GM13976 (cell line): Measurements from ENCODE around the gene AGXT.

Experiments
- DNase-seq: peaks from one replicate; pipeline ENCODE4 v3.0.0; 2012; ENCODE audit warnings: low spot score
- in situ Hi-C: fragments of 300-500 bp; cut with MboI; formaldehyde crosslinking; loops from one replicate; pipeline ENCODE4 v1.12.0; 2022; ENCODE audit warnings: low sequenced_read_pairs, mixed read lengths, inconsistent platforms; ENCODE audit not compliant: unreplicated experiment
- TF ChIP-seq, protein P1 (sequence below): IDR thresholded peaks from 2 replicates; pipeline ENCODE4 v1.5.1; 2012; ENCODE audit warnings: borderline replicate concordance, mild to moderate bottlenecking; ENCODE audit not compliant: insufficient read depth; ENCODE audit errors: extremely low read depth, missing control alignments, control extremely low read depth

The AGXT gene

GRCh38 chr2:240913810-240914644 lies 45.4 kb downstream of the AGXT start:
- in situ Hi-C loops: no loop called here
- TF ChIP-seq, protein P1, sequence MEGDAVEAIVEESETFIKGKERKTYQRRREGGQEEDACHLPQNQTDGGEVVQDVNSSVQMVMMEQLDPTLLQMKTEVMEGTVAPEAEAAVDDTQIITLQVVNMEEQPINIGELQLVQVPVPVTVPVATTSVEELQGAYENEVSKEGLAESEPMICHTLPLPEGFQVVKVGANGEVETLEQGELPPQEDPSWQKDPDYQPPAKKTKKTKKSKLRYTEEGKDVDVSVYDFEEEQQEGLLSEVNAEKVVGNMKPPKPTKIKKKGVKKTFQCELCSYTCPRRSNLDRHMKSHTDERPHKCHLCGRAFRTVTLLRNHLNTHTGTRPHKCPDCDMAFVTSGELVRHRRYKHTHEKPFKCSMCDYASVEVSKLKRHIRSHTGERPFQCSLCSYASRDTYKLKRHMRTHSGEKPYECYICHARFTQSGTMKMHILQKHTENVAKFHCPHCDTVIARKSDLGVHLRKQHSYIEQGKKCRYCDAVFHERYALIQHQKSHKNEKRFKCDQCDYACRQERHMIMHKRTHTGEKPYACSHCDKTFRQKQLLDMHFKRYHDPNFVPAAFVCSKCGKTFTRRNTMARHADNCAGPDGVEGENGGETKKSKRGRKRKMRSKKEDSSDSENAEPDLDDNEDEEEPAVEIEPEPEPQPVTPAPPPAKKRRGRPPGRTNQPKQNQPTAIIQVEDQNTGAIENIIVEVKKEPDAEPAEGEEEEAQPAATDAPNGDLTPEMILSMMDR: peak; percentile 78
- peak; percentile 87 for DNase-seq

- no peak for DNase-seq
- TF ChIP-seq, protein P1: no peak
- in situ Hi-C loops: no loop called here
These were observed 46.3 kb downstream of the AGXT start for GRCh38 chr2:240914645-240915525.

- in situ Hi-C loops: no loop called here
- TF ChIP-seq, protein P1: no peak
- no peak for DNase-seq
These were observed 47.1 kb downstream of the AGXT start for GRCh38 chr2:240915526-240916341.

DNA sequence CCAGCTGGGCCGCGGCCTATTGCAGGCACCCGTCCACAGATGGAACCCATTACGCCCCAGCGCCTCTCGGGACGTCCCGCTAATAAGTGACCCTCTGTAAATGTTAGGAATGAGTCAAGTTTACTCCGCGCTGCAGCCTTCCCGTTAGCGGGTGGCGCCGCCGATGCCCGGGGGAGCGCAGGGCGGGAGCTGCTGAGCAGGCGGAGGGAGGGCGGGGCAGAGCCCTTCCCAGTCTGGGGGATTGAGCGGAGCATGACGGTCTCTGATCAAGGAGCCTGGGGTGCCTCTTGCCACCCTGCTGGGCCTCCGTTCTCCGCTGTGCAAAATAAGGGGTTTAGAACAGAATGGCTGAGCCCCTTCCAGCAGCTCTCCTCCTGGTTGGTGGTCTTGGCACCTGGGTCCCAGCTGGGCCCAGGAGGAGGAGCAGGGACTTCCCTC lies 48.0 kb downstream of the AGXT start:
- TF ChIP-seq, protein P1: no peak
- in situ Hi-C loops: no loop called here
- no peak for DNase-seq

DNA sequence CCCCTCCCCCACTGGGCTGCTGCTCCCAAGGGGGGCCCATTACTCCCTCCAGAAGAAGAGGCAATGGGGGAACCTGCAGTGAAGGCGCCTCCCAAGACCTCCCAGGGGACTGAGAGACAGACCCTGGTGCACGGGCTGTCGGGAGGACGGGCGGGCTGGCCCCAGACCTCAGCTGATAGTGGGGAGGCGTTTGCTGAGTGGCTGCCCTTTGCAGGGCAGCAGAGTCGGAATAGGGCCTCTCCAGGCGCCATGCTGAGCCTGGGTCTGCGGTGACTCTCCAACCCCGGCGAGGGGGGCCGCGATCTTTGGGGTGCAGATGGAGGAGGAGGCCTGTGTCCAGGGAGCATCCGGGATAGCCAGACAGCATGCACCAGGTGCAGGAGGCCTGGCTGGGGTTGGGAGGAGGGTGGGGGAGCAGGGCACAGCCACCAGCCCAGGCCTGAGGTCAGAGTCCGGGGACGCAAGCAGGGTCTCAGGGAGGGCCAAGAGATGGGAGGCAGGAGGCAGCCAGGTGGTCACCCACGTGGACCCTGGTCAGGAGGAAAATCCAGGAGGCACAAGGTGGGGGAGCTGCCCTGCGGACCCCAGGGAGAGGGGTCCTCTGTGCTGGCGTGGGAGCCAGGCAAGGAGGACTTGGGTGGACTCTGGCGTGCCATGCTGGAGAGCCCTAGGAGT lies 48.5 kb downstream of the AGXT start:
- in situ Hi-C loops: no loop called here
- no peak for DNase-seq
- TF ChIP-seq, protein P1: no peak
